Nephron (organoid): ENCODE data around the gene PHC2.

ENCODE experiments used
- H3K27ac Mint-ChIP-seq, 3 experiments: 2 replicates each; pipeline ENCODE4 v1.8.0; 2020; ENCODE audit warnings: mixed read lengths in 3 of 3, mild to moderate bottlenecking in 2 of 3, moderate library complexity in 1 of 3
- H3K27me3 Mint-ChIP-seq: 2 replicates; pipeline ENCODE4 v1.8.0; 2021; ENCODE audit warnings: low read depth, mild to moderate bottlenecking, moderate library complexity, mixed read lengths
- H3K36me3 Mint-ChIP-seq: 2 replicates; pipeline ENCODE4 v1.8.0; 2020; ENCODE audit warnings: low read depth, mixed read lengths
- H3K4me1 Mint-ChIP-seq: 2 replicates; pipeline ENCODE4 v1.8.0; 2020; ENCODE audit warnings: mixed read lengths
- H3K4me3 Mint-ChIP-seq, 3 experiments: 2 replicates each; pipeline ENCODE4 v1.8.0; 2020; ENCODE audit warnings: mild to moderate bottlenecking in 3 of 3, mixed read lengths in 3 of 3, moderate library complexity in 2 of 3
- H3K9me3 Mint-ChIP-seq: 2 replicates; pipeline ENCODE4 v1.8.0; 2020; ENCODE audit warnings: mixed read lengths
- CTCF ChIP-seq, 3 experiments: fragments of 200-600 bp; sonication (generic); IDR thresholded peaks; one replicate each; pipeline ENCODE4 v1.5.0; 2021; ENCODE audit warnings: antibody characterized with exemption in 3 of 3; ENCODE audit not compliant: unreplicated experiment in 3 of 3

Gene PHC2

GRCh38 chr1:33319949-33320618 is 110.8 kb downstream of the PHC2 start:
- Mint-ChIP-seq H3K4me1 (peaks cover 35% of the 10 kb centered on the region), H3K4me3 (no peak overlapping the region), H3K36me3 (peaks cover 28% of the 10 kb centered on the region), H3K9me3 (no peaks in the 10 kb centered on the region), H3K27ac (no peak overlapping the region), H3K27me3 (no peaks in the 10 kb centered on the region)
- no peak for TF ChIP-seq CTCF (IDR thresholded peaks at IDR 0.05; ENCODE audit: unreplicated experiment in 3 of 3)

- H3K27me3 Mint-ChIP-seq, result no peaks in the 10 kb centered on the region
- H3K4me1 Mint-ChIP-seq, result peaks cover 27% of the 10 kb centered on the region
Observed at GRCh38 chr1:33319186-33319948, 111.5 kb downstream of the PHC2 start.

GRCh38 chr1:33317946-33318345 is 112.9 kb downstream of the PHC2 start:
- Mint-ChIP-seq H3K4me3 (no peak overlapping the region), H3K27ac (no peak overlapping the region), H3K27me3 (no peaks in the 10 kb centered on the region), H3K36me3 (peaks cover 9% of the 10 kb centered on the region), H3K4me1 (peaks cover 14% of the 10 kb centered on the region), H3K9me3 (no peaks in the 10 kb centered on the region)
- TF ChIP-seq CTCF (IDR thresholded peaks at IDR 0.05; ENCODE audit: unreplicated experiment in 3 of 3), result no peak

More at GRCh38 chr1:33319186-33319948, 111.5 kb downstream of the PHC2 start:
- TF ChIP-seq CTCF (IDR thresholded peaks at IDR 0.05; ENCODE audit: unreplicated experiment in 3 of 3), result no peak
- Mint-ChIP-seq H3K36me3 (peaks cover 23% of the 10 kb centered on the region), H3K27ac (no peak overlapping the region), H3K9me3 (no peaks in the 10 kb centered on the region), H3K4me3 (no peak overlapping the region)

- H3K27ac Mint-ChIP-seq, result no peak overlapping the region
- TF ChIP-seq CTCF (IDR thresholded peaks at IDR 0.05; ENCODE audit: unreplicated experiment in 3 of 3), result no peak
- H3K4me3 Mint-ChIP-seq, result no peak overlapping the region
- H3K36me3 Mint-ChIP-seq, result peaks cover 6% of the 10 kb centered on the region
- peaks cover 1% of the 10 kb centered on the region for H3K27me3 Mint-ChIP-seq
- no peaks in the 10 kb centered on the region for H3K9me3 Mint-ChIP-seq
- peaks cover 12% of the 10 kb centered on the region for H3K4me1 Mint-ChIP-seq
Observed at GRCh38 chr1:33317354-33317753, 113.5 kb downstream of the PHC2 start.

- H3K36me3 Mint-ChIP-seq, result peaks cover 4% of the 10 kb centered on the region
- H3K9me3 Mint-ChIP-seq, result no peaks in the 10 kb centered on the region
- H3K27me3 Mint-ChIP-seq, result peaks cover 4% of the 10 kb centered on the region
- H3K4me1 Mint-ChIP-seq, result peaks cover 12% of the 10 kb centered on the region
- no peak for TF ChIP-seq CTCF (IDR thresholded peaks at IDR 0.05; ENCODE audit: unreplicated experiment in 3 of 3)
- peak overlapping the region in 1 of 3 experiments; percentile 61 for H3K27ac Mint-ChIP-seq
- no peak overlapping the region for H3K4me3 Mint-ChIP-seq
Observed at GRCh38 chr1:33316601-33317000, 114.3 kb downstream of the PHC2 start.
